Posterior cingulate gyrus (tissue), 11 donors: ENCODE results near the gene PFDN5.

ENCODE experiments used
- DNase-seq, 10 donors: peaks; one replicate each; pipeline versions ENCODE4 v3.0.0 to v3.0.0-alpha.2; 2020 to 2021; ENCODE audit warnings: mixed read lengths in 3 of 10
- intact Hi-C: fragments of 100-400 bp; cut with DNase I; formaldehyde crosslinking; loops from one replicate; pipeline ENCODE4 v1.15.1; 2023

Gene PFDN5

DNA sequence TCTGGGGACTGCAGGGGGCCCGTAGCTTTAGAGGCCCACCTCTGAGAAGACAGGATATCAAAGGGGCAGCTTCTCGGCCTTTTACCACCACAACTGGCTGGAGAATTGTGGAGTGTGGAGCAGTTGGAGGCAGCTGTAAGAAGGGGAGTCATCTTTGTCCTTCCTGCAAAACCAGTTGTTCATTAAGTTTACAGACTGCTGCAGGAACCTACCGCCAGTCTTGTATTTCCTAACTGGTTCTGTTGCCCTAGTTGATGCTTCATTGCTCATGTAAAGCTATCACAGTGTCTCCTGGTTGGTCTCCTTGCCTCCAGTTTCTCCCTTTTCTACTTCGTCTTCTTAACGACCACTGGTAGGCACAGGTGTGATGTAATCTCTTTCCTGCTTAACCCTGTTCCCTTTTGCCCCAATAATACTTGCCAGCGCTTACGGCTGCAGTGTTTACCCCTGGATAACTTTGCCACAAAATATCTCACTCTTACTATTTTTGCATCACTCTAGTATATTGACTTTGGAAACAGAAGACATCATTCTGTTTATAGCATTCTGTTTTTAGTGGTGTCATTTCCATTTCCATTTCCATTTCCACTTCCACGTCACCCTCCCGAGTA lies 15.3 kb upstream of the PFDN5 start:
- DNase-seq, result no peak
- intact Hi-C loops, result no loop called here

GRCh38 chr12:53286448-53286847 lies 8.9 kb upstream of the PFDN5 start:
- intact Hi-C loops, result no loop called here
- DNase-seq, result peak in 1 of 10 donors; percentile 23

GRCh38 chr12:53287741-53288216 lies 7.6 kb upstream of the PFDN5 start:
- intact Hi-C loops, result loop anchor here (1.0 kb wide), 1 partner anchor 74 kb away; no protein-coding TSS in a partner anchor
- DNase-seq, result peak in 9 of 10 donors; percentile 18 to 94 (median 71)

GRCh38 chr12:53288322-53288721 lies 7.0 kb upstream of the PFDN5 start:
- intact Hi-C loops, result no loop called here
- DNase-seq, result peak in 1 of 10 donors; percentile 62

DNA sequence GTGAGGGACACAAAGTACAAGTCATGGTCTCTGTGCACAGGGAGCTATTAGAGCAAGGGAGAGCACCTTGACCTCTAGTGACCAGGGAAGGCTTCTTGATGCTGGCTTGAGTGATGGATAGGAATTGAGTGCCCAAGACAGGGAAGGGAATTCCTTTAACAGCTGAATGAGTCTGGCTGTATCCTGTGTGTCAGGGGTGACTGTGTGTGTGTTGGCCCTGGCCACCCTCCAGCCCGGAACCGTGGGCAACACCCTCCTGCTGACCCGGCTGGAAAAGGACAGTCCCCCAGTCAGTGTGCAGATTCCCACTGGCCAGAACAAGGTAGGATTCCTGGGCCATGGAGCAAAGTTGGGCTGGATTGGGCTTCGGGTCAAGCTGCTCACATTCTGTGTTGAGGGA lies 5.5 kb upstream of the PFDN5 start:
- intact Hi-C loops, result no loop called here
- peak in 1 of 10 donors; percentile 41 for DNase-seq

DNA sequence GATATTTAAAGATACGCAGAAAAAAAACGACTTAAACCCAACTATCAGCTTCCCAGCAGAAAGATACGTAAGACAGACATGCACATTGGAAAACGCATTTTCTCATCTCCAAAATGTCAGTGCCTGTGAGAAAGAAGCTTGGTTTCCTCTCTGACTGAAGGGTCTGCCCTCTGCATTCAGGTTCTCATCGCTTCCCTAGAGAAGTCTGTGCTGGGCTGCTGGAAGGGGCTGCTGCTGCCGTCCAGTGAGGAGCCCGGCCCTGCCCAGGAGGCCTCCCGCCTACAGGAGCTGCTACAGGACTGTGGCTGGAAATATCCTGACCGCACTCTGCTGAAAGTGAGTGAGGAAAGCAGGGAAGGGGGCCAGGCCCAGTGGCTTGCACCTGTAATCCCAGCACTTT lies 4.7 kb upstream of the PFDN5 start:
- DNase-seq, result peak in 1 of 10 donors; percentile 39
- intact Hi-C loops, result no loop called here

DNA sequence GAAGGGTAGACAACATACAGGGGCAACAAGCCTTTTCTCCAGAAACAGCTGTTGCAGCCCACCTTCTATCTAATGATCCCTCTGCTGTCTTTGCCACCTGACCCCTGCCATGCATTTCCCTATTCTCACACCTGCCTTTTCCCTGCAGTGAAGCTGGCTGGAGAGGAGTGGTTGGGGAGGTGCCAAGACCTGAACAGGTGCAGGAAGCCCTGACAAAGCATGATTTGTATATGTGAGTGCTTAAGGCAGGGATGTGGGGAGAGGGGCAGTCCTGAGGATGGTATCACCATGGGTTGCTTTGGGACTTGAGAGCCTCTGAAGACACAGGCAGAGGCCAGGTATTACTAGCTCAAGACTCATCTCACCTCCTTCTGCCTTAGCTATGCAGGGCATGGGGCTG lies 2.9 kb upstream of the PFDN5 start:
- DNase-seq, result no peak
- intact Hi-C loops, result no loop called here

DNA sequence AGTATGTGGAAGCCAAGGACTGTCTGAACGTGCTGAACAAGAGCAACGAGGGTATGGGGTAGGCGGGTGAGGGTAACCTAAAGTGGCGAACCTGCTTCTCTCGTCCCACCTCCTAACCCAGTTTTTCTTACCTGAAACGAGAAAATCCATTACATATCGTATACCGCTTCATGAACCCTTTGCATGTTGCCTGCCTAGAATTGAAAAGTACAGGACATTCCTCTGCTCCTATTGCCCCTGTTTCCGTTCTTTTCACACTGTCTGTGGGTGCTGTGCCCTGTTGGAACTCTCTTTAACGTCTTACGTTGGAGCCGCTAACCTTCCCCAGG lies 513 bp downstream of the PFDN5 start:
- intact Hi-C loops, result loop anchor here (5.0 kb wide), 1 partner anchor 44 kb away; a partner anchor contains a TSS
- no peak for DNase-seq

GRCh38 chr12:53297106-53297505 lies 1.8 kb downstream of the PFDN5 start:
- intact Hi-C loops, result loop anchor here (5.0 kb wide), 1 partner anchor 45 kb away; a partner anchor contains a TSS
- peak in 1 of 10 donors; percentile 22 for DNase-seq

DNA sequence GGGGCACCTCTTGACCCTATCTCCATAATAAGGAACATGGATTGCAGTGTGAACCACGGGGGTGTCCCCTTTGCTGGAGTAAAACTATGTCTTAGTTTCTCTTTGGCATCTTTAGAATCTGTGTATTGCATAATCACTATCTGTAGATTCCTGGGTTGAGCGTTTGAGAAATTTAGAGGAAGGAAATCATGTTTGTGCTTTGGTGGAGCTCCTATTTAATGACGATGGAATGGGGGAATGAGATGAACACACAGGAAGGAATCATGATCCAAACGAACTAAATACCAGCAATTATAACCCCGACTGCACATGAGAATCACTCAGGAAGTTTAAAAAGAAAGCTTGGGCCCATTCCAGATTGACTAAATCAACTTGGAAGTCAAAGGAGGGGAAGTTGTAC lies 2.8 kb downstream of the PFDN5 start:
- intact Hi-C loops, result loop anchor here (2.0 to 5.0 kb wide), 2 partner anchors 23 to 46 kb away; partner anchors contain the start of gene AAAS
- DNase-seq, result peak in 1 of 10 donors; percentile 17

- DNase-seq, result no peak
- intact Hi-C loops, result loop anchor here (2.0 to 5.0 kb wide), 2 partner anchors 22 to 47 kb away; partner anchors contain the start of gene AAAS
Measured at GRCh38 chr12:53299101-53299453, 3.7 kb downstream of the PFDN5 start.

DNA sequence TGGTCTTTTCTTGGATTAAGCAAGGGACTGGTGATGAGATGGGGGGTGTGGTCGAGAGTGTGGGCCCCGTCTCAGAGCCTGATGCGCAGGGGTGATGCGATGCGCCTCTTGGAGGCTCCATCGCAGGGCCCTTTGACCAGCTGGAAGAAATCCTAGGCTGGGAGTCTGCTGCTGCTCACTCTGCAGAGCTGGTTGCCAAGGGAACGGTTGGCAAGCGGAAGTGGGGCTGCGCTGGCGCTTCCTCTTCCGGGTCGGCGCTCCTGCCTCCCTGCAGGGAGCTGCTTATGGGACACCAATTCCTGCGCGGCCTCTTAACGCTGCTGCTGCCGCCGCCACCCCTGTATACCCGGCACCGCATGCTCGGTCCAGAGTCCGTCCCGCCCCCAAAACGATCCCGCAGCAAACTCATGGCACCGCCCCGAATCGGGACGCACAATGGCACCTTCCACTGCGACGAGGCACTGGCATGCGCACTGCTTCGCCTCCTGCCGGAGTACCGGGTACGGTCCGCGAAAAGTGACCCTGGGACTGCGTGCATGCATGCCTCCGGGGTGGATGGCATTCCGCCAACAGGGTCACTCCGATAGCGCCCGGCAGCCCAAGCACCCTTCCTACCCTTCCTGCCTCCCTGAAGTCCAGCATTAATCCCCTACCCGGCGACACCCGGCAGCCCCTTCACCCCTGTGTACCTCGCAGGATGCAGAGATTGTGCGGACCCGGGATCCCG lies 4.3 kb downstream of the PFDN5 start, which contains the start of gene MYG1:
TSS of gene MYG1 (plus strand) at position 242 of the 727 bp plus-strand sequence. CDS start at position 285, 43 bp downstream.
- intact Hi-C loops, result loop anchor here (2.0 to 5.0 kb wide), 2 partner anchors 21 to 47 kb away; partner anchors contain the start of gene AAAS
- DNase-seq, result peak; percentile 87 to 99 (median 92)

DNA sequence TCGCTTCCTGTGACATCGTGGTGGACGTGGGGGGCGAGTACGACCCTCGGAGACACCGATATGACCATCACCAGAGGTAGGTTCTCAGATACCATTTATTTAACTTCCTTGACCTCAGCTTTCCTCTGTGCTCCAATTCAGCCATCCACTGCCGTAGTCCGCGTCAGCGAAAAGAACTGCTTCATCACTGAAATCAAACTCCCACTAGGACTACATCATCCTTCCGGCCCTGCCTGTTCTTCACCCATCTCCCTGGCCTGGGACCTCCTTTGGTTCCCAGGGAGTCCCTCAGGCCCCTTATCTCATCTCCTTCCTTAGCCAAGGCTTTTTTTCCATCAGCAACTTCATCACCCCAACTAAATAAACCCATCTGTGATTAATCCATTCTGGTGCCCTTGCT lies 4.8 kb downstream of the PFDN5 start:
- intact Hi-C loops, result no loop called here
- no peak for DNase-seq

DNA sequence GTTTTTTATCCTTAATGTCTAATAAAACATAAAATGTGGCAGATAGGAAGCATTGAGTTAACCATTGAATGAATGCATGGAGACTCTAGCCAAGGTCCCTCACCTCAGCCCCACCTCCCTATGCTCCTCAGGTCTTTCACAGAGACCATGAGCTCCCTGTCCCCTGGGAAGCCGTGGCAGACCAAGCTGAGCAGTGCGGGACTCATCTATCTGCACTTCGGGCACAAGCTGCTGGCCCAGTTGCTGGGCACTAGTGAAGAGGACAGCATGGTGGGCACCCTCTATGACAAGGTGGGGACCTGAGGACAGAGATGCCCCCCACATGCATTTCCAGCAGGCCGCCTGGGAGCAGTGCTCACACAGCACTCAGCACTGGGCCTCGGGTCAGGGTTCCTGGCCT lies 7.6 kb downstream of the PFDN5 start:
- DNase-seq, result peak in 1 of 10 donors; percentile 58
- intact Hi-C loops, result no loop called here

- peak in 2 of 10 donors; percentile 18 to 76 for DNase-seq
- intact Hi-C loops, result no loop called here
Measured at GRCh38 chr12:53306826-53307225, 11.5 kb downstream of the PFDN5 start.

- intact Hi-C loops, result no loop called here
Measured at GRCh38 chr12:53308276-53308675, 12.9 kb downstream of the PFDN5 start.

DNA sequence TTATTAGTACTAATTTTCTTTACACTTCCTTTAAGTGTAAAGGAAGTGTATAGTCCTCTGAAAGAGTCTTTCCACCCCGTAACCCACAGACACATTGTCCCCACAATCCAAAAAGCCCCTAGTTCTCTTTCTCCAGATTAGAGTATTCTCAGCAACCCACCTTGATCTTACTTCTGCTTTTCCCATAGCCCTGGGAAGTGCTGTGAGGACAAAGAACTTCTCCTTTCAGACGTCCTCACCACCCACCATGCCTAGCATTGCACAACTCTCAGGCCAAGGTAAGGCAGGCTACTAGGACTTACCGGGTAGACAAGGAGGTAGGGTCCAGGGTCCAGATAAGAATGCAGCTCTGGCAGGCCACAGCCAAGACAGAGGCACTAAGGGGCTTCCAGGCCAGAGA lies 18.7 kb downstream of the PFDN5 start:
- no peak for DNase-seq
- intact Hi-C loops, result no loop called here

More at GRCh38 chr12:53308276-53308675, 12.9 kb downstream of the PFDN5 start:
- peak in 1 of 10 donors; percentile 19 for DNase-seq

DNA sequence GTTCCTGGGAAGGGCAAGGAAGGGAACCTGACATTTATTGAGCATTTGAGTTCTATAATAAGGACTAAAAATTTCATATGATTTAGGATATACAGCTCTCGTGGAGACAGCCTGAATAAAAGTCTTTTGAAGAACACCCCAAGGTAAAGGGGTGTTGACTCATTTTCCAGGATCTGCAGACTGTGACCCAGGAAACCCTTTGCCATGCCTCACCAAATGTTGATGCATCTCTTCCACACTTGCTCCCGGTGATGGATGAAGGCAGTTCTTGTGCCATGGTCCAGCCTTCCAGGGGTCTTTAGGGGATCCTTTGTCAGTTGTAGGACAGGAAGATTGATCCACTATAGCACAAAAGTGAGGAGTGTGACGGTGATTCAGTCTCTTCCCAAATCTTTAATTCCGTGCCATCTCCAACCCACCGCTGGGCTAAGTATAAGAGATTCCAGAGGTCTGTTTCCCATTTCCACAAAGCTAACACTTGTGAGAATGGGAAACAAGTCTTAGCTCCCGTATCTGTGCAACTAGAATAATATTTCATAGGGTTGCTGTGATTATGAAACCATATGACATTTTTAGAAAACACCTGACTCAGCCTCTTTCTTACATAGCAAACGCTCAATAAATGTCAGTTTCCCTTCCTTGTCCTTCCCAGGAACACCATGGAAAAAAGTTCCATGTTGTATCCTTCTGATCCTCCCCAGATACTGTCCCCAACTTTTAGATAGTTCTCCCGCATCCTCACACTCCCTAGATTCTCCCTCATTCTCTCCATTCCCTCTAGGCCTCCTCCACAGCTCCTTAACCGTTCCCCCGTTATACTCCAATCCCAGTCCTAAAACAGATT lies 25.2 kb downstream of the PFDN5 start:
- intact Hi-C loops, result loop anchor here (1.0 to 2.0 kb wide), 2 partner anchors 22 to 107 kb away; partner anchors contain the start of gene MYG1
- DNase-seq, result peak in 1 of 10 donors; percentile 1

GRCh38 chr12:53324113-53324778 lies 28.9 kb downstream of the PFDN5 start:
- peak in 1 of 10 donors; percentile 37 for DNase-seq
- intact Hi-C loops, result no loop called here
